ENCODE data around the gene GOPC. TPM values are rescaled to one million over a fixed set of nuclear protein-coding genes. Genes with fewer than 3 reads are reported as not detected.
A peak's percentile ranks its signal among the peaks of the same experiment; 100 is the strongest.

GOPC gene
- total RNA-seq, 1 experiment from 2014 or later = 14.1 TPM

DNA sequence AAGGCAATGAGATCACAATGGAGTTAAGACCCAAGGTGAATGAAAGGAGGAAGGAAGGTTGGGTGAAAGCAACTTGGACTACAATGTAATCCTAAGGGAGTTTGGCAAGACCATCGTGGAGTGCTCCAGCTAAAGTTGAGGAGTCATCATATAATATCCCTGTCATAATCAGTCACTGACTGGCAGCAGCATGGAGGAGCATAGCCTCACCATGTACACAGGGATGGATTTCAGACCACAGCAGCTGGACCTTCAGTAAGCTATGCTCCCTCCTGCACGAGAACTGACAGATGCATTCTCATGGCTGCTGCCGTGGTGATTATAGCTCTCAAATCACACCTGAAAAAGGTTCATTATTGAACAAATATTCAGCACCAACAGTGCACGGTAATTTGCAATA lies 43.0 kb downstream of the GOPC start:
- Histone ChIP-seq H3K9me2 (ENCODE audit: insufficient read depth) (no peaks in the 10 kb centered on the region), H3F3A (ENCODE audit: insufficient read depth, low read depth) (peaks cover 8% of the 10 kb centered on the region; the same call in 1 of the 2 replicates), H3K27me3 (ENCODE audit: insufficient read depth, low read depth) (no peaks in the 10 kb centered on the region), H3K4me1 (replicated peaks; ENCODE audit: insufficient read depth) (peaks cover 9% of the 10 kb centered on the region), H2AFZ (no peak overlapping the region), H4K20me1 (ENCODE audit: insufficient read depth) (no peaks in the 10 kb centered on the region), H3K4me3 (no peak overlapping the region), H3K27ac (no peak overlapping the region), H3K79me2 (ENCODE audit: low read depth) (no peaks in the 10 kb centered on the region), H3K9me3 (ENCODE audit: insufficient read depth, low read depth) (no peaks in the 10 kb centered on the region), H3K4me2 (no peak overlapping the region), H3K36me3 (ENCODE audit: low read depth) (no peaks in the 10 kb centered on the region)
- TF ChIP-seq, protein P1, sequence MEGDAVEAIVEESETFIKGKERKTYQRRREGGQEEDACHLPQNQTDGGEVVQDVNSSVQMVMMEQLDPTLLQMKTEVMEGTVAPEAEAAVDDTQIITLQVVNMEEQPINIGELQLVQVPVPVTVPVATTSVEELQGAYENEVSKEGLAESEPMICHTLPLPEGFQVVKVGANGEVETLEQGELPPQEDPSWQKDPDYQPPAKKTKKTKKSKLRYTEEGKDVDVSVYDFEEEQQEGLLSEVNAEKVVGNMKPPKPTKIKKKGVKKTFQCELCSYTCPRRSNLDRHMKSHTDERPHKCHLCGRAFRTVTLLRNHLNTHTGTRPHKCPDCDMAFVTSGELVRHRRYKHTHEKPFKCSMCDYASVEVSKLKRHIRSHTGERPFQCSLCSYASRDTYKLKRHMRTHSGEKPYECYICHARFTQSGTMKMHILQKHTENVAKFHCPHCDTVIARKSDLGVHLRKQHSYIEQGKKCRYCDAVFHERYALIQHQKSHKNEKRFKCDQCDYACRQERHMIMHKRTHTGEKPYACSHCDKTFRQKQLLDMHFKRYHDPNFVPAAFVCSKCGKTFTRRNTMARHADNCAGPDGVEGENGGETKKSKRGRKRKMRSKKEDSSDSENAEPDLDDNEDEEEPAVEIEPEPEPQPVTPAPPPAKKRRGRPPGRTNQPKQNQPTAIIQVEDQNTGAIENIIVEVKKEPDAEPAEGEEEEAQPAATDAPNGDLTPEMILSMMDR (conservative IDR thresholded peaks at IDR 0.05) = no peak
- no peak for DNase-seq
- BruUV-seq (replicated peaks) = no TSS peak
- ChIA-PET CTCF (no interaction called here), POLR2A (ENCODE audit: unreplicated experiment) (no interaction called here)
- intact Hi-C loops (cut with micrococcal nuclease; ENCODE audit: unreplicated experiment) = loop anchor here (5.0 kb wide), 2 partner anchors 43 to 118 kb away; partner anchors contain the start of genes GOPC and NUS1

DNA sequence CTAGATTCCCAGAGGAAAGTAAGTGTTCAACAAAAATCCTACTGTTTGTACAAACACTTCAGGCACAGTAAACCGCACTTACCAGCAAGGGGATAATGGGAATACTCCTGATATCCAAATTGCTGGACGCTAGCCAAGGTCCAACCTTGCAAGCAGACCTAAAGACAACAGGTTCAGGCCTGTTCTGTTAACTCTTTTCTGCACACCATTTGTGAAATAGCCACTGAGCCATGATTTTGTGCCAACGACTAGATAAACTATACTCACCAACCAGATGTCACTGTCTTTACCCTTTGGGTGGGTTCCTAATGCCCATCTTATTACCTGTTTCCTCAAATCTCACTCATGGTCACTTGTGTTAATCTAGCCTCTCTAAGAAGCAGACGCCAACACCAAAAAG lies 43.5 kb downstream of the GOPC start:
- no peak overlapping the region for H3K4me3 ChIP-seq
- ChIA-PET POLR2A (ENCODE audit: unreplicated experiment) (no interaction called here), CTCF (no interaction called here)
- no peak for TF ChIP-seq EZH2 (IDR thresholded peaks at IDR 0.05; ENCODE audit: low read depth)
- TF ChIP-seq, protein P1 (conservative IDR thresholded peaks at IDR 0.05) = no peak
- H4K20me1 ChIP-seq (ENCODE audit: insufficient read depth) = no peaks in the 10 kb centered on the region
- H3K4me2 ChIP-seq = no peak overlapping the region
- no peaks in the 10 kb centered on the region for H3K36me3 ChIP-seq (ENCODE audit: low read depth)
- intact Hi-C loops (cut with micrococcal nuclease; ENCODE audit: unreplicated experiment) = loop anchor here (5.0 kb wide), 2 partner anchors 43 to 118 kb away; partner anchors contain the start of genes GOPC and NUS1
- no peaks in the 10 kb centered on the region for H3K9me2 ChIP-seq (ENCODE audit: insufficient read depth)
- BruUV-seq (replicated peaks) = no TSS peak
- no peaks in the 10 kb centered on the region for H3K27me3 ChIP-seq (ENCODE audit: insufficient read depth, low read depth)
- no peak overlapping the region for H2AFZ ChIP-seq
- H3F3A ChIP-seq (ENCODE audit: insufficient read depth, low read depth) = peaks cover 8% of the 10 kb centered on the region; the same call in 1 of the 2 replicates
- H3K4me1 ChIP-seq (replicated peaks; ENCODE audit: insufficient read depth) = peaks cover 9% of the 10 kb centered on the region
- no peak for DNase-seq
- H3K9me3 ChIP-seq (ENCODE audit: insufficient read depth, low read depth) = no peaks in the 10 kb centered on the region
- no peak overlapping the region for H3K27ac ChIP-seq
- H3K79me2 ChIP-seq (ENCODE audit: low read depth) = no peaks in the 10 kb centered on the region

DNA sequence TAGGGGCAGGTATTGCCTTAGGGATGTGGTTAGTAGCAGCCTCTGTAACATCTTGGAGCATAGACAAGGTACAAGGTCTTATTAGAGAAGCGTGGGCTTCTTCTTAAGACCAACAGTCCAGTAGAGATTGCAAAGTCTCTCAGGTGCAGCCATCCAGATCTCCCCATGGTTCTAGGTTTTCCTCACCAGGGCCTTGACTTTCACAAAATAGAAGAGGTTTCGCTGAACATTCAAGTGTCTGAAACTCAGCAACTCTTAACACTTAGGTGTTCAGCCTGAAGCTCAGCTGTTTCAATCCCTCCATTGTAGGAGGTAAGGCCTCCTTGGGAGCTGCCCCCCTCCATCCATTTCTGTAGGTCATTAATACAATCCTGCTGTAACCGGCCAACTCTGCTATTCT lies 44.4 kb downstream of the GOPC start:
- Histone ChIP-seq H3K9me2 (ENCODE audit: insufficient read depth) (no peaks in the 10 kb centered on the region), H3K27me3 (ENCODE audit: insufficient read depth, low read depth) (no peaks in the 10 kb centered on the region), H3K36me3 (ENCODE audit: low read depth) (no peaks in the 10 kb centered on the region), H3K4me1 (replicated peaks; ENCODE audit: insufficient read depth) (peaks cover 9% of the 10 kb centered on the region), H3F3A (ENCODE audit: insufficient read depth, low read depth) (peaks cover 8% of the 10 kb centered on the region; the same call in 1 of the 2 replicates), H3K4me3 (no peak overlapping the region), H3K4me2 (no peak overlapping the region), H4K20me1 (ENCODE audit: insufficient read depth) (no peaks in the 10 kb centered on the region), H3K27ac (no peak overlapping the region), H3K9me3 (ENCODE audit: insufficient read depth, low read depth) (no peaks in the 10 kb centered on the region), H2AFZ (no peak overlapping the region), H3K79me2 (ENCODE audit: low read depth) (no peaks in the 10 kb centered on the region)
- POLR2A ChIA-PET (ENCODE audit: unreplicated experiment) = no interaction called here
- TF ChIP-seq EZH2 (IDR thresholded peaks at IDR 0.05; ENCODE audit: low read depth) = no peak
- TF ChIP-seq, protein P1 (conservative IDR thresholded peaks at IDR 0.05) = no peak
- intact Hi-C loops (cut with micrococcal nuclease; ENCODE audit: unreplicated experiment) = loop anchor here (2.0 to 5.0 kb wide), 3 partner anchors 44 to 211 kb away; partner anchors contain the start of genes GOPC and NUS1
- TSS peak; percentile 19 for BruUV-seq (replicated peaks)
- CTCF ChIA-PET = no interaction called here
- no peak for DNase-seq

Data from PC-9 (cell line).